Measurements from ENCODE around the gene C1GALT1. TPM values are rescaled to one million over a fixed set of nuclear protein-coding genes. Genes with fewer than 3 reads are reported as not detected.
A peak's percentile ranks its signal among the peaks of the same experiment; 100 is the strongest.

C1GALT1 gene
- total and polyA plus RNA-seq, 9 of the 15 experiments (the other 6 are each of a cell fraction or from before 2014, with no cell fraction given) = 5.0 to 33.2 (median 24.1) TPM

DNA sequence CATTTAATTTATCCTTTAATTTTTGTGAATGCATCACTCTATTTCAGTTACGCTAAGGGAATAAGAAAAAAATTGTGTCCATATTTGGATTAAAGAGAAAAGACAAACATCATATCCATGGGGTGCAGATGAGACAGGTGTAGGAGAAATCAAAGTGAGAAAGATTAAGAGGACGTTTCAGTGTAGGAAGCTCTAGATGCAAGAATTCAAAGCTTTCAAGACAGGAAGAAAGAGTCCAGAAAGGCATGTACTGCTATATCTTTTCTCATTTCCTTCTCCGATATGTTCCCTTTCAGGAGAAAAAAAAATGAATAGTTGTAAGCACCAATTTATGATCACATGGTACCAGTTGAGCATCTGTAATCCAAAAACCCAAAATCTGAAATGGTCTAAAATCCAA lies 17.0 kb upstream of the C1GALT1 start:
- Histone ChIP-seq H3K9ac (ENCODE audit: insufficient read depth in 1 of 2, low read depth in 2 of 2, low read length in 2 of 2) (no peak overlapping the region), H4K20me1 (replicated peaks; ENCODE audit: control insufficient read depth, insufficient read depth, low read length) (no peaks in the 10 kb centered on the region), H3K27me3 (ENCODE audit: control insufficient read depth in 2 of 2, insufficient read depth in 2 of 2, low read length in 2 of 2) (no peaks in the 10 kb centered on the region), H3K79me2 (ENCODE audit: control insufficient read depth, insufficient read depth, low read length) (no peaks in the 10 kb centered on the region), H2AFZ (ENCODE audit: low read depth, low read length) (no peak overlapping the region), H3K9me3 (replicated peaks; ENCODE audit: control insufficient read depth, insufficient read depth, low read depth, low read length) (no peaks in the 10 kb centered on the region), H3K27ac (ENCODE audit: extremely low read depth, low read depth, low read length) (no peak overlapping the region), H3K4me3 (no peak overlapping the region), H3K9me1 (ENCODE audit: control insufficient read depth, insufficient read depth, low read length) (no peaks in the 10 kb centered on the region), H3K4me2 (ENCODE audit: insufficient read depth, low read length) (no peak overlapping the region), H3K4me1 (replicated peaks in 1 of 2; ENCODE audit: control insufficient read depth in 2 of 2, insufficient read depth in 2 of 2, low read length in 2 of 2) (no peaks in the 10 kb centered on the region; a peak in 1 of 5 replicates), H3K36me3 (ENCODE audit: control insufficient read depth, insufficient read depth, low read length) (no peaks in the 10 kb centered on the region)
- WGBS (ENCODE audit: insufficient coverage, low coverage, missing lambda C conversion rate) = 45% methylated on average over 3 of the region's 3 CpGs
- in situ Hi-C loops (cut with MboI) (no loop called here), intact Hi-C loops (cut with micrococcal nuclease) (no loop called here)
- BruUV-seq (replicated peaks) = no TSS peak
- FAIRE-seq (no peak), DNase-seq (ENCODE audit: extremely low read depth in 1 of 4, low spot score in 3 of 4) (no peak), ATAC-seq (no peak)
- ChIA-PET POLR2A (interaction anchor here (0.5 kb wide), 1 partner anchor 37 kb away, joined by 3 read pairs; no protein-coding TSS in a partner anchor), CTCF (ENCODE audit: low intra/inter-chr PET ratio) (no interaction called here)
- TF ChIP-seq ELF4 (CRISPR knock-in tag; IDR thresholded peaks at IDR 0.05) = no peak
- TF ChIP-seq TGIF2 (CRISPR knock-in tag; IDR thresholded peaks at IDR 0.05) = no peak
- no peak for TF ChIP-seq IRF2 (CRISPR knock-in tag; IDR thresholded peaks at IDR 0.05)
- TF ChIP-seq, protein P1, sequence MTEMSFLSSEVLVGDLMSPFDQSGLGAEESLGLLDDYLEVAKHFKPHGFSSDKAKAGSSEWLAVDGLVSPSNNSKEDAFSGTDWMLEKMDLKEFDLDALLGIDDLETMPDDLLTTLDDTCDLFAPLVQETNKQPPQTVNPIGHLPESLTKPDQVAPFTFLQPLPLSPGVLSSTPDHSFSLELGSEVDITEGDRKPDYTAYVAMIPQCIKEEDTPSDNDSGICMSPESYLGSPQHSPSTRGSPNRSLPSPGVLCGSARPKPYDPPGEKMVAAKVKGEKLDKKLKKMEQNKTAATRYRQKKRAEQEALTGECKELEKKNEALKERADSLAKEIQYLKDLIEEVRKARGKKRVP (CRISPR knock-in tag; IDR thresholded peaks at IDR 0.05) = no peak
- no peak for TF ChIP-seq ZNF778 (CRISPR knock-in tag; IDR thresholded peaks at IDR 0.05)

DNA sequence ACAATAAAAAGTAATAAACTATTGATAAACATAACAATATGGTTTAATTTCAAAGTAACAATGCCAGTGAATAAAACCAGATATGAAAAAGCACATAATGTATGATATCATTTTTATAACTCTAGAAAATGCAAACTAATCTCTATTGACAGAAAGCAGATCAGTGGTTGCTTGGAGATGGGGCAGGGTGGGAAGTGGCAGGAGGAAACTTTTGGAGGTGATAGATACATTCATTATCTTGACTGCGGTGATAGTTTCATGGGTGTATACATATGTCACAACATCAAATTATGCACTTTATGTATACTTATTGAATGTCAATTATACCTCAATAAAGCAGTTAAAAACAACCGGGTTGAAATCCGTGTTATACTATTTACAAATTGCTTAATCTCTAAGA lies 16.0 kb upstream of the C1GALT1 start:
- Histone ChIP-seq H3K9me3 (replicated peaks; ENCODE audit: control insufficient read depth, insufficient read depth, low read depth, low read length) (no peaks in the 10 kb centered on the region), H3K4me2 (ENCODE audit: insufficient read depth, low read length) (no peak overlapping the region), H3K36me3 (ENCODE audit: control insufficient read depth, insufficient read depth, low read length) (no peaks in the 10 kb centered on the region), H3K27ac (ENCODE audit: extremely low read depth, low read depth, low read length) (no peak overlapping the region), H2AFZ (ENCODE audit: low read depth, low read length) (no peak overlapping the region), H3K9ac (ENCODE audit: insufficient read depth in 1 of 2, low read depth in 2 of 2, low read length in 2 of 2) (no peak overlapping the region), H3K79me2 (ENCODE audit: control insufficient read depth, insufficient read depth, low read length) (no peaks in the 10 kb centered on the region), H3K4me3 (no peak overlapping the region), H3K9me1 (ENCODE audit: control insufficient read depth, insufficient read depth, low read length) (no peaks in the 10 kb centered on the region), H3K27me3 (ENCODE audit: control insufficient read depth in 2 of 2, insufficient read depth in 2 of 2, low read length in 2 of 2) (no peaks in the 10 kb centered on the region), H4K20me1 (replicated peaks; ENCODE audit: control insufficient read depth, insufficient read depth, low read length) (no peaks in the 10 kb centered on the region), H3K4me1 (replicated peaks in 1 of 2; ENCODE audit: control insufficient read depth in 2 of 2, insufficient read depth in 2 of 2, low read length in 2 of 2) (no peaks in the 10 kb centered on the region; a peak in 1 of 5 replicates)
- DNase-seq (ENCODE audit: extremely low read depth in 1 of 4, low spot score in 3 of 4) = no peak
- intact Hi-C loops (cut with micrococcal nuclease) = no loop called here
- in situ Hi-C loops (cut with MboI) = no loop called here
- 37% methylated on average over 3 of the region's 3 CpGs for WGBS (ENCODE audit: insufficient coverage, low coverage, missing lambda C conversion rate)
- ChIA-PET CTCF (ENCODE audit: low intra/inter-chr PET ratio) (no interaction called here), POLR2A (no interaction called here)
- ATAC-seq = no peak
- no peak for FAIRE-seq
- BruUV-seq (replicated peaks) = no TSS peak
- TF ChIP-seq, protein P2, sequence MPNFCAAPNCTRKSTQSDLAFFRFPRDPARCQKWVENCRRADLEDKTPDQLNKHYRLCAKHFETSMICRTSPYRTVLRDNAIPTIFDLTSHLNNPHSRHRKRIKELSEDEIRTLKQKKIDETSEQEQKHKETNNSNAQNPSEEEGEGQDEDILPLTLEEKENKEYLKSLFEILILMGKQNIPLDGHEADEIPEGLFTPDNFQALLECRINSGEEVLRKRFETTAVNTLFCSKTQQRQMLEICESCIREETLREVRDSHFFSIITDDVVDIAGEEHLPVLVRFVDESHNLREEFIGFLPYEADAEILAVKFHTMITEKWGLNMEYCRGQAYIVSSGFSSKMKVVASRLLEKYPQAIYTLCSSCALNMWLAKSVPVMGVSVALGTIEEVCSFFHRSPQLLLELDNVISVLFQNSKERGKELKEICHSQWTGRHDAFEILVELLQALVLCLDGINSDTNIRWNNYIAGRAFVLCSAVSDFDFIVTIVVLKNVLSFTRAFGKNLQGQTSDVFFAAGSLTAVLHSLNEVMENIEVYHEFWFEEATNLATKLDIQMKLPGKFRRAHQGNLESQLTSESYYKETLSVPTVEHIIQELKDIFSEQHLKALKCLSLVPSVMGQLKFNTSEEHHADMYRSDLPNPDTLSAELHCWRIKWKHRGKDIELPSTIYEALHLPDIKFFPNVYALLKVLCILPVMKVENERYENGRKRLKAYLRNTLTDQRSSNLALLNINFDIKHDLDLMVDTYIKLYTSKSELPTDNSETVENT (CRISPR knock-in tag; IDR thresholded peaks at IDR 0.05) = no peak
- TF ChIP-seq RBM34 (IDR thresholded peaks at IDR 0.05; ENCODE audit: borderline replicate concordance, insufficient read depth, low read length) (no peak), RFX1 (IDR thresholded peaks at IDR 0.05) (peak; percentile 51), ZNF324 (CRISPR knock-in tag; IDR thresholded peaks at IDR 0.05) (no peak), TEAD2 (tag; IDR thresholded peaks at IDR 0.05) (no peak), RNF2 (IDR thresholded peaks at IDR 0.05) (no peak)
- TF ChIP-seq, protein P3, sequence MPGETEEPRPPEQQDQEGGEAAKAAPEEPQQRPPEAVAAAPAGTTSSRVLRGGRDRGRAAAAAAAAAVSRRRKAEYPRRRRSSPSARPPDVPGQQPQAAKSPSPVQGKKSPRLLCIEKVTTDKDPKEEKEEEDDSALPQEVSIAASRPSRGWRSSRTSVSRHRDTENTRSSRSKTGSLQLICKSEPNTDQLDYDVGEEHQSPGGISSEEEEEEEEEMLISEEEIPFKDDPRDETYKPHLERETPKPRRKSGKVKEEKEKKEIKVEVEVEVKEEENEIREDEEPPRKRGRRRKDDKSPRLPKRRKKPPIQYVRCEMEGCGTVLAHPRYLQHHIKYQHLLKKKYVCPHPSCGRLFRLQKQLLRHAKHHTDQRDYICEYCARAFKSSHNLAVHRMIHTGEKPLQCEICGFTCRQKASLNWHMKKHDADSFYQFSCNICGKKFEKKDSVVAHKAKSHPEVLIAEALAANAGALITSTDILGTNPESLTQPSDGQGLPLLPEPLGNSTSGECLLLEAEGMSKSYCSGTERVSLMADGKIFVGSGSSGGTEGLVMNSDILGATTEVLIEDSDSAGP (CRISPR knock-in tag; IDR thresholded peaks at IDR 0.05) = no peak
- TF ChIP-seq, protein P4, sequence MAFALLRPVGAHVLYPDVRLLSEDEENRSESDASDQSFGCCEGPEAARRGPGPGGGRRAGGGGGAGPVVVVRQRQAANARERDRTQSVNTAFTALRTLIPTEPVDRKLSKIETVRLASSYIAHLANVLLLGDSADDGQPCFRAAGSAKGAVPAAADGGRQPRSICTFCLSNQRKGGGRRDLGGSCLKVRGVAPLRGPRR (CRISPR knock-in tag; IDR thresholded peaks at IDR 0.05) = no peak

Data from K562 (cell line).